ENCODE results near the gene NOTCH3.
A peak's percentile ranks its signal among the peaks of the same experiment; 100 is the strongest.

The NOTCH3 gene

DNA sequence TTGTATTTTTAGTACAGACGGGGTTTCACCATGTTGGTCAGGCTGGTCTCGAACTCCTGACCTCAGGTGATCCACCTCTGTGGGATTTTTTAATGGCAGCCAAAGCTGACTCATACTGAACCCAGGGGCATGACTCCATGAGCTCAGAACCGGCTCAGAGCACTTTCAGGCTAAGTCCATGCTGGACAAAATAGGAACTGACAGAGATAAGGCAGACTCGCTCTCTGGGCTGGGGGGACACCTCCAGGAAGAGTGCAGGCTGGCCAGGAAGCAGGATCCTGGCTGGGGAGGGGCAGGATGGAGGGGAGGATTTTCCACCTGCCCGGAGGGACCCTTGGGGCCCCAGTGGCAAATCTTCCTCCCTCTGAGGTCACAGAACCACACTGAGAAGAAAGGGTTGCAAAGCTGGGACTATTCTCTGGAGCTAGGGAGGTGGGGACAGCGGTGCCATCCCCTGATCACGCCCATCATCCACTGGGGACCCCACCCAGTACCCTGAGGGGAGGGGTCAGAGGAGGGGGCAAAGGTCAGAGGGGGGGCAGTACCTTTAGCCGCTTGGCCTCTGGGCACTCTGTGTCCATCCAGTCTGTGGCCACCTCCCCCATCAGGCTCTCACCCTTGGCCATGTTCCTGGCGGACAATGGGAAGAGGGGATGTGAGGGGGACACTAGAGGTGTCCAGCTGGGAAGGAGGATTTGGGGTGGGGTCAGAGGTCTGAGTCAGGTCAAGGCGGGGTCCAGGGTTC lies 31.1 kb downstream of the NOTCH3 start:
- no peak for DNase-seq

DNA sequence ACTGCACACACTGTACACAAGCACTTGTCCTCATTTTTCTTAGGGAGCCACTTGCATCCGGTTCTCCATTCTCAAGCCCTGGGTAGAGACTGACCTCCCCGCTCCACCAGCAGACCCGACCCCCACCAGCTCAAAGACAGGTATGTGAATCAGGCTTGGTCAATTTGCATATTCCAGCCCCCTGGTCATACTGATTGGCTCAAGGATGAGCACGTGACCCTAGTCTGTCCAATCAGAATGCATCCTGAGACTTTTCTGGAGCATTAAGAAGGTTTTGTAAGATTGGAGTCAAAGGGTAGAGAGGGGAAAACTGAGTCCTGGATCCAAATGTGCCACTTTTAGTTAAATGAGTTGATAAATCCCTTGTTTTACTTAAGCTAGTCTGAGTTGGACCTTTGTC lies 34.1 kb downstream of the NOTCH3 start:
- no peak for DNase-seq

DNA sequence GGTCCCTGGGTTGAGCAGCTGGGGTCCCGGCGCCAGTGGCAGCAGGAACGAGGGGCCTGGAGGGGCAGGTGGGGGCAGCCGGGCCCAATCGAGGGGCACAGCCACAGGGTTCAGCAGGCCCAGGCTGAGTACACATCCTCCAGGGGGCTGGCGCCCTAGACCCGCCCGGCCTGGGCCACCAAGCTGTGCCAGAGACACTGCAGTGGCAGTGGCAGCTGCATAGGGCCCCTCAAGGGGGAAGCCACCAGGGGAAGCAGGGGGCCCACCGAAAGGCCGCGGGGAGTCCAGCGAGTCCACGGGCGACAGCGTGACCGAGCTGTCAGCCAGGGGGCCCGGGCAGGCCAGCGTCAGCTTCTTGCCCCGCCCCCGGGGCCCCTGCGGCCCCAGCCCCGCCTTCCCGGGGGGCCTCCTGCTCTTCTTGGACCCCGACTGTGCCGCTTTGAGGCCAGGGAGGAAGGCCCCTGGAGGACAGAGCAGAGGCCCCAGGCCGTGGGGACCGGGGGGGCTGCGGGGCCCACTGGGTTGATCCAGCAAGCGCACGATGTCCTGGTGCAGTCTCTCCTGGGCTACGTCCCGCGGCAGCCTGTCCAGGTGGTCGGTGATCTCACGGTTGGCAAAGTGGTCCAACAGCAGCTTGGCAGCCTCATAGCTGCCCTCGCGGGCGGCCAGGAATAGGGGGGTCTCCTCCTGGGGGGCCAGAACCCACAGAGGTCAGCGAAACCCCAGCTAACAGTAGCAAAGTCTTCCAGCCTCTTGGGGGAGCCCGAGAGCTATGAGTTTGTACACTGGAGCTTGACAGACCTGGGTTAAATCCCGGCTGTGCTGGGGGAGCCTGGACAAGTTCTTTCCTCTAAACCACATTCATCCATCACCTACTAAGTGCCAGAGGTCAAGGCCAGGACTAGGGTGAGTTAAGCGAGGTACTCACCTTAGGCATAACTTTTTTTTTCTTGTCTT lies 39.5 kb downstream of the NOTCH3 start:
- DNase-seq, result no peak

DNA sequence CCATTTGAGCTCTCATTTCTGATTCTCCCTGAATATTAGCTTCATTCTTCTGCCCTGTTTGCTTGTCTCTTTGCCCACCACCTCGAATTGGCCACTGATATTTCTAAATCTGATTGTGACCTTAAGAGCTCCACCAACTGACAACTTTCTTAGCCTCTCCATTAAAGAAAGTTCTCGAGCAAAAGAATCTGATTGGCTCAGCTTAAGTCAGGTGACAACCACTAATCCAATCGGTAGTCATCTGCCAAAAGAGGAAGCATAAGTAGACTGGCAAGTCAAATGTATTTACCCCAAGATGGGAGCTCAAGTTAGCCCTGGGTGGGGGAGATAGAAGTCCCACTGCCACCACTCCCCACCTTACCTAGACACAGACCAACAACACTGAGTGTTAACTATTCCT lies 41.5 kb downstream of the NOTCH3 start:
- DNase-seq, result no peak

DNA sequence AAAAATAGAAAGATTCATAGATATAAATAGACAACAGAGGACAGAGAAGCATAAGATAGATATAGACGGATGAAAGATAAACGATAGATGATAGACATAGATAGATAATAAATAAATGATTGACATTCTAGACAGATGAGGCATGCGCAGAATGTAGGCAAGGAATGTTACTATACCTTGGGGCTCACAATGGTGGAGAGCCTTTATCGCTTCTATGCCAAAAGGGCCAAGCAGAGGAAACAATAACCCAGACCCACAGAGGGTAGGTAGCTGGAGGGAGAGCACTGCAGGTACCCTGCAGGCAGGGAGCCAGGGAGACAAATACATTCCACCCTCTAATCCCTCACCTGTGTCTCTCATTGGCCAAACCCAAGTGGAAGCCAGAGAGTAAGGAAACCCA lies 44.4 kb downstream of the NOTCH3 start:
- DNase-seq, result no peak

DNA sequence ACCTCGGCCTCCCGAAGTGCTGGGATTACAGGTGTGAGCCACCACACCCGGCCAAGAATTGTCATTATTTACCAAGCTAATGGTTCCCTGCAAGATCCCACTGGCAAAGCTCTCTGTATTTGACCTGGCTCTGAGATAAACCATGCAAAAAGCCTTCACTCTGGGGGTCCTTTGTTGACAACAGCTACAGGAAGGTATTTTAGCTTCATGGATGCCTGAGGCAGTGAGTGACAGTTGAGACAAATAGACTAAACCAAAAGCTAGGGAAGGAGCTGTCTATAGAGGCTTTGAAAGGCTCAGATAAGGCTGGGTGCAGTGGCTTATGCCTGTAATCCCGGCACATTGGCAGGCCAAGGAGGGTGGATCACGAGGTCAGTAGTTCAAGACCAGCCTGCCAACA lies 45.5 kb downstream of the NOTCH3 start:
- no peak for DNase-seq

DNA sequence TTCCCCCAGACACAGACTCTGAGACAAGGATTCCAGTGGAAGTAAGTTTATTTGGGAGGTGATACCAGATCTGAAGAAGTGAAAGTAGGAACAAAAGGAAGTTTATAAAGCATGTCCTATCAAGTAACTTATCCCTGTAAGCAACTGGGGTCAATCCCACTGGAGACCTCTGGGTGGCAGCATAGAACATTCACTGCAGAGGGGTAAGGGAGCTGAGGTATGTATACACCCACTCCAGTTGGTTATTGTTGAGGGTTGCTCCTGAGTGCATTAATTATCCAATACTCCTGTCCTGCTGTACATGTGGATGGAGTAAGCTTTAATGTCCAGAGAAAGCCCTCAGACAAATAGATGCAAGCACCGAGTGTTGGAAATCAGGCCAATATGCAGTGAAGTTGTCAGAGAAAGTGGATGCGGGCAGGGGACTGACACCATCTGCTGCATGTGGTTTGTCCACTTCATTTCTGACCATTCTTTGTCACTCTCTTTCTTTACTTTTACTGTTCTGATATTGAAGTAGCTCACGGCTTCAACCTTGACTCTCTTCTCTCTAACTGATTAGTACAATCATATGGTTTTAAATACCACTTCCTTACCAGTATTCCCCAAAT lies 46.7 kb downstream of the NOTCH3 start:
- no peak for DNase-seq

DNA sequence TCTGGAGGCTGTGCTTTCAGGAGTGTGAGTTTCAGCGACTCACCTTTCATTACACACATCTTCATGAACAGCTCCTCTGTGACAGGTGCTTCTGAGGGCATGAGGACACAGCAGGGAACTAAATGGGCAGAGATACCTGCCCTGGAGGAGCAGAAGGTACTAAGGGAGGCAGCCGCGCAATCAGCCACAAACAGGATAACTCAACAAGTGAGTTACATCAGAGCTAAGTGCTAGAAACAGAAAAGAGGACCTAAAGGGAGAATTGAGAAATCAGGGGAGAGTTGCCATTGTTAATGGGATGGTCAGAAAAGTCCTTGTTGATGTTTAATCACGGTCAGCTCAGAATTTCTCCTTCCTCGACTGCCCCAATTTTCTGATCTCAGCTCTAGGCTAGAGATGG lies 51.1 kb downstream of the NOTCH3 start:
- DNase-seq, result no peak

DNA sequence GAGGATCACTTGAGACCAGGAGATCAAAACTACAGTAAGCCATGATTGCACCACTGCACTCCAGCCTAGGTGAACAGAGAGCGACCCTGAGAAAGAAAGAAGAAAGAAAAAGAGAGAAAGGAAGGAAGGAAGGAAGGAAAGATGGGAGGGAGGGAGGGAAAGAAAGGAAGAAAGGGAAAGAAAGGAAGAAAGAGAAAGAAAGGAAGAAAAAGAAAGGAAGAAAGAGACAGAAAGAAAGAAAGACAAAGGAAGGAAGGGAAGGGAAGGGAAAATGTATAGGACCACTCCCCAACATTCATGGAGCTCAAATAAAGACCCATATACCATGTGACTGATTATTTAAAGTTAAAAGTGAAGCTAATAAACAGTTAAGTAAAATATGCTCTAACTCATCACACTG lies 53.7 kb downstream of the NOTCH3 start:
- no peak for DNase-seq

DNA sequence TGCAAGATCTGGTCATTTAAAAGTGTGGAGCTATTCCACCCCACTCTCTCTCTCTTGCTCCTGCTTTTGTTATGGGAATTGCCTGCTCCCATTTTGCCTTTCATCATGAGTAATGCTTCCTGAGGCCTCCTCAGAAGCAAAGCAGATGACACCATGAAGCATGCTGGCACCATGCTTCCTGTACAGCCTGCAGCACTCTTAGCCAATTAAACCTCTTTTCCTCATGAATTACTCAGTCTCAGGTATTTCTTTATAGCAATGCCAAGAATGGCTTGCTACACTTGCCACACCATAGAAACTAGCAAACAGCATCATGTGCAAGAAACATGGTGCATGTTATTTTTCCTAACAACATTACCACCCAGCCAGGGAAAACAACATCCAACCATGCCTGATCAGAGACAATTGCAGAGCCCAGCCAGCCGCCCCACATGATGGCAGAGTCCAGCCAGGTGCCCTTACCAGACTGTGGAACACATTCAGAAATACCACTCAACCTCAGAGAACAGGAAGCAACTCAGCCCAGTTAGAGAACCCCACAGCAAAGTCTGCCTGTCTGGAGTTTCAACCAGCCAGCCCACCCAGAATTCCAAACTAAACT lies 56.6 kb downstream of the NOTCH3 start:
- no peak for DNase-seq

DNA sequence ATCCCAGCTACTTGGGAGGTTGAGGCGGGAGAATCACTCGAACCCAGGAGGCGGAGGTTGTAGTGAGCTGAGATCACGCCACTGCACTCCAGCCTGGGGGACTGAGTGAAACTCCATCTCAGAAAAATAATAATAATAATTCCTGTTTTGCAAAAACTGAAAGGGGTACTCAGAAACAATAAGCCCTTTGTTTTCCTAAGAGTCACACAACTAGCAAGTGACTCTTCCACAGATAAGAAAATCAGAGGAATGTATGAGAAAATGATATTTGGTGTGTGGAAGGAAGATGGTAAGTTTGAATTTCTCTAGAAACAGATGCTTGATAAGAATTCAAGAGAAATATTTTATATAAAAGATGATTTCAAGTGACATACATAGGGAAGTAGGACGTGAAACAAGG lies 58.5 kb downstream of the NOTCH3 start:
- no peak for DNase-seq

DNA sequence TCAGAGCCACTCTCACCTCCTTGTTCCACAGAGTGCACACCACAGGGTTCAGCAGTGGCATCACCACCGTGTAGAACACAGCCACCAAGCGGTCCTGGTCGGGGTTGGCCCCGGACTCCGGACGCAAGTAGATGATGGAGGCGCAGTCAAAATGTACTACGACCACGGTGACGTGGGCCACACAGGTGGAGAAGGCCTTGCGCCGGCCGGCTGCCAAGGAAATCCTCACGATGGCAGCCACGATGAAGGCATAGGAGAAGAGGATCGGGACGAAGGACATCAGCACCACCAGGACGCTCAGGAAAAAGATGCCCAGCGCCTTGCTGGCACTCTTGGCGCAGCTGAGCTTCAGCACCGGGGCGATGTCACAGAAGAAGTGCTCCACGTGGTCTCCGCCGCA lies 59.7 kb downstream of the NOTCH3 start:
- DNase-seq, result no peak

DNA sequence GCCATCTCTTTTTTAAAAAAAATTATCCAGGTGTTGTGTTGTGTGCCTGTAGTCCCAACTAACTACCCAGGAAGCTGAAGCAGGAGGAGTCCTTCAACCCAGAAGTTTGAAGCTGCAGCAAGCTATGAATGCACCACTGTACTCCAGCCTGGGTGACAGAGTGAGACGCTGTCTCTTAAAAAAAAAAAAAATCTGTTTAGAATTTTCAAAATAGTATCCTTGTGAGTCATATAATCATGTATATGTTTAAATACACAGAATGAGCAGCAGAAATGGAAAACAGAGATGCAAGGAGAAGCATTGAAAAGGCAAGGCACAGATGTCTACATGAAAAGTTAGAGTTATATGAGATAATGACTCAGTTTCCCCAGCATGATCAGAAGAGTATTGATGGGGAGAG lies 62.4 kb downstream of the NOTCH3 start:
- DNase-seq, result no peak

DNA sequence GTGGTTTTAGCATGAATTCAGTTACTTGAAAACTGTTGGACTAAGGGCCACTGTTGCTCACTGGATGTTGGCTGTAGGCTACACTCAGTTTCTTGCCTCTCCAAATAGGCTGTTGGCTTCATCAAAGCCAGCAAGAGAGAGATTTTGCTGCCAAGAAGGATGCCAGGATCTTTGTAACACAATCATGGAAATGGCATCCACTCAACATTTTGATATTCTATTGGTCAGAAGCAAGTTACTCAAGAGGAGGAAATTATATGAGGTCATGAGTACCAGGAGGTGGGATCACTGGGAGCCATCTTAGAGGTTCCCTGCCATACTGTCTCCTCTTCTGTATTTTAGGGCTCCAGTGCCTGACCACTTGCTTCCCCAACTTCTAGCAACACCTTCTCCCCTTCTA lies 63.0 kb downstream of the NOTCH3 start:
- no peak for DNase-seq

DNA sequence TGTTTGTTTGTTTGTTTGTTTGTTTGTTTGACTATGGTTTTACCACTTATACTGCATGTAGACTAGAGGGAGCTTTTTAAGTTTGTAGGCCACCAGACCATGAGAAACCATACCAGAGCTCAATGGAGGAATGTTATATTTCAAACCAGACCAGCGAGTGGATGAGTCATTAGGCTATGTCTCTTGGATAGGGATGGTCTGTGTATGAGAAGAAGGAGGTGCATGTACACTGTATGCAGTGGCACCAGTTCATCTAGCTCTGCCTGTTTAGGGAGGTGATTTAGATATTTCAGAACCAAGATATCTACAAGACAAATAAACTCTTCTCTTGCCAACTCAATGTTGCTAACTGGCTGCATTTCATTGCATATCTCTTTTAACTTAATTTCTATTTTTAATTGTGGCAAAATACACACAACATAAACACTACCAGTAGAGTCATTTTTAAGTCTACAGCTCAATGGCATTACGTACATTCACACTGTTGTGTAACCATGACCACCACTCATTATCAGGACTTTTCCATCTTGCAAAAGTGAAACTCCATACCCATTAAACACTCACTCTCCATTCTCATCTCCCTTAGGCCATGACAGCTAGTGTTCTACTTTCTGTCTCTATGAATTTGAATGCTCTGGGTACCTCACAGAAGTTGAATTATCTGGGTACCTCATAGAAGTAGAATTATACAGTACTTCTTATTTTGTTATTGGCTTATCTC lies 64.4 kb downstream of the NOTCH3 start:
- DNase-seq, result no peak

DNA sequence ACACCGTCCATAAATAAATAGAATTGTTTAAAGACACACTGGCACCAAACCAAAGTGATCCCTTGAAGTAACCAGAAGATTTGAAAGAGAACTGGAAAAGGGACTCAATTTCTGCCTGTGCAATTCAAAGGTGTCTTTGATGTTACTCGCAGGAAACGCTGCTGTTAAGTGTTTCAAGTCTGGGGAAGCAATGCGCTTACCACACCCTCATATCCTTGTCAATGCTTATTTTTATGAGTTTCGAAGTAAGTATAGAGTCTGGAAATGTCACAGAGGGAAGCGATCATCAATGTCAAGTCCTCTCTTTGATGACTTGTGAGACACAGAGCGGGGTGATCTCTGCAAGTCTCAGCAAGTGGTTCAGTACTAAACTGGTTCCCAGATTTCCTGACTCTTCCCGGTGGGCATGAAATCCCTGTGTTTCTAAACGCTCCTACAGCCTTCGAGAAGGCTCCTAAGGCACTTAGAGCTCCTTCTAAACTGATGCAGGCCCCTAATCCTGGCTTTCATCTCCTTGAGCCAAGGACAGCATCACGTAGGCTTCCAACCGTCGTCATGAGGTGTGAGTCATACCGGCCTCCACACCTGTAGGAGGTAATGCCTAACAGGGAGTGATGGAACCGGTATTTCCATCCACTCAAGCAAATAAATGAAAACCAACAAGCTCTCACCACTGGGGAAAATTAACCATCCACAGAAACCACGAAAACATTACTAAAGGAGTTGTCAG lies 70.8 kb downstream of the NOTCH3 start:
- peak in 15 of 56 donors; percentile 5 to 40 (median 20) for DNase-seq

DNA sequence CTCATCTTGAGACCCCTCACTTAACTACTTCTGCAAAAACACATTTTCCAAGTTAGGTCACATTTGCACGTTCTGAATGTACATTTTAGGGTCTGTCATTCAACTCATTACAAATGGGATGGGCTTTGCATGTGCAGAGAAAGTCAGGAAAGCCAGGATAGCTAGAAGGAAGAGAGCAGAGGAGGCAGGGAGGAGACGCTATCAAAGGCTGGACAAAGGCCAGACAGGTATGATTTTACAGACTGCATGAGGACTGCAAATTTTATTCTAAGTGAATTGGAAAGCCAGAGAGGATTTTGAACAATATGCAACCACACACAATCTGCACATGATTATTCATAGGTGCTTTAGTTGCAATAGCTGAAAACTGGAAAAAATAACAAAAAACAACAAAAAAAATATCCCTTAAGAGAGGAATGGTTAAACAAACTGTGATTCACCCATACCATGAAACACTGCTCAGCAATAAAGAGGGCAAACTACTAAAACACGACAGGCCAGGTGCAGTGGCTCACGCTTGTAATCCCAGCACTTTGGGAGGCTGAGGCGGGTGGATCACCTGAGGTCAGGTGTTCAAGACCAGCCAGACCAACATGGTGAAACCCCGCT lies 72.5 kb downstream of the NOTCH3 start:
- no peak for DNase-seq

DNA sequence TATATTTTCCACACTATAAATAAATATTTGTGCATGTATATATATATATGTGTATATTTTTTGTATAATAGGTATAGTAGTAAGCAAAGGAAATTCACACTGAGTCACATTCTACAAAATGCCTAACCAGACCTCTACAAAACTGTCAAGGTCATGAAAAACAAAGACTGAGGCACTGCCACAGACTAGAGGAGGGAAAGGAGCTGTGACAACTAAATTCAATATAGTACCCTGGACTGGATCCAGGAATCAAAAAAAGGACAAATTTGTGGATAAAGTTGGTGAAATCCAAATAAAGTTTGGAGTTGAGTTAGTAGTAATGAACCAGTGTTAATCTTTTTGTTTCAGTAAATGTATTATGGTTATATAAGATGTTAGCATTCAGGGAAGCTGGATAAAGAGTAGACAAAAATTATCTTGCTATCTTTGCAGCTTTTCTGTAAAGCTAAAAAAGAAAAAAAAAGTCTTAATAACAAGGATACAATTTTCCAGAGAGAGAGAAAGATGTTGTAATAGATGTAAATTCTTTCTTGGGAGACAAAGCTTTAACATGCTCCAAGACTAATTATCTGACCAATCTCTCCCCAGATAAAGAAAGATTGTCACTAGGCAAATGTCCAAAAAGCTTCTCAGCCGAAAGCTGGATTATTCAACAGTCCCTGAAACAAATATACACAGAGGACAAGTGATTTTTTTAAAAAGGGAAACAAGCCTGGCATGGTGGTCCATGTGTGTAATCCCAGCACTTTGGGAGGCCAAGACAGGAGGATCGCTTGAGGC lies 74.5 kb downstream of the NOTCH3 start:
- no peak for DNase-seq
